AG09319 (cell line): ENCODE measurements around the gene E2F1.

Experiments used
- DNase-seq: peaks from one replicate; pipeline ENCODE4 v3.0.0-alpha.2; 2010; ENCODE audit warnings: low read depth; ENCODE audit errors: extremely low read depth
- TF ChIP-seq, protein P1 (sequence below): IDR thresholded peaks from 2 replicates; pipeline ENCODE4 v1.5.1; 2011; ENCODE audit warnings: low read depth, mild to moderate bottlenecking, inconsistent platforms, low read length, moderate library complexity

Gene E2F1

DNA sequence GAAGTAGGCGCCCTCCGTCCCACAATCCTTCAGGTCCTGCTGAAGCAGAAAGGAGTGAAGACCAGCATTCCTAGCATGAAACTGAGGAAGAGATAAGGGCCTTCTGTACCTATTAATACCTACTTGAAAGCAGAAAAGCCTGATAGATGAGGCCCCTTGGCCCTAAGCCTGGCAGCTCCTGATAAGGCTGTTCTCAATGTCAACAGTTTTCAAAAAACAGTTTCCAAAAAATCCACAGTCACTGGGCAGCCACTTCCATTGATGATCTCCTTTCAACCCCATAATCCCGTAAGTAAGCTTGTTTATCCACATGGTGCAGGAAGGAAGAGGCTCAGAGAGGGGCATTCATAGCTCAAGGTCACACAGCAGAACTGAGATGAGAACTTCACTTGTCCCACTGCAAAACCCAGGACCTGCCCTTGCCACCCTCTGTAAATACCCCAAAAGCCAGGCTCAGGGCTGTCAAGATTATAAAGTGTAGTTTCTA lies 2.8 kb upstream of the E2F1 start:
- DNase-seq: no peak
- TF ChIP-seq, protein P1, sequence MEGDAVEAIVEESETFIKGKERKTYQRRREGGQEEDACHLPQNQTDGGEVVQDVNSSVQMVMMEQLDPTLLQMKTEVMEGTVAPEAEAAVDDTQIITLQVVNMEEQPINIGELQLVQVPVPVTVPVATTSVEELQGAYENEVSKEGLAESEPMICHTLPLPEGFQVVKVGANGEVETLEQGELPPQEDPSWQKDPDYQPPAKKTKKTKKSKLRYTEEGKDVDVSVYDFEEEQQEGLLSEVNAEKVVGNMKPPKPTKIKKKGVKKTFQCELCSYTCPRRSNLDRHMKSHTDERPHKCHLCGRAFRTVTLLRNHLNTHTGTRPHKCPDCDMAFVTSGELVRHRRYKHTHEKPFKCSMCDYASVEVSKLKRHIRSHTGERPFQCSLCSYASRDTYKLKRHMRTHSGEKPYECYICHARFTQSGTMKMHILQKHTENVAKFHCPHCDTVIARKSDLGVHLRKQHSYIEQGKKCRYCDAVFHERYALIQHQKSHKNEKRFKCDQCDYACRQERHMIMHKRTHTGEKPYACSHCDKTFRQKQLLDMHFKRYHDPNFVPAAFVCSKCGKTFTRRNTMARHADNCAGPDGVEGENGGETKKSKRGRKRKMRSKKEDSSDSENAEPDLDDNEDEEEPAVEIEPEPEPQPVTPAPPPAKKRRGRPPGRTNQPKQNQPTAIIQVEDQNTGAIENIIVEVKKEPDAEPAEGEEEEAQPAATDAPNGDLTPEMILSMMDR: no peak

DNA sequence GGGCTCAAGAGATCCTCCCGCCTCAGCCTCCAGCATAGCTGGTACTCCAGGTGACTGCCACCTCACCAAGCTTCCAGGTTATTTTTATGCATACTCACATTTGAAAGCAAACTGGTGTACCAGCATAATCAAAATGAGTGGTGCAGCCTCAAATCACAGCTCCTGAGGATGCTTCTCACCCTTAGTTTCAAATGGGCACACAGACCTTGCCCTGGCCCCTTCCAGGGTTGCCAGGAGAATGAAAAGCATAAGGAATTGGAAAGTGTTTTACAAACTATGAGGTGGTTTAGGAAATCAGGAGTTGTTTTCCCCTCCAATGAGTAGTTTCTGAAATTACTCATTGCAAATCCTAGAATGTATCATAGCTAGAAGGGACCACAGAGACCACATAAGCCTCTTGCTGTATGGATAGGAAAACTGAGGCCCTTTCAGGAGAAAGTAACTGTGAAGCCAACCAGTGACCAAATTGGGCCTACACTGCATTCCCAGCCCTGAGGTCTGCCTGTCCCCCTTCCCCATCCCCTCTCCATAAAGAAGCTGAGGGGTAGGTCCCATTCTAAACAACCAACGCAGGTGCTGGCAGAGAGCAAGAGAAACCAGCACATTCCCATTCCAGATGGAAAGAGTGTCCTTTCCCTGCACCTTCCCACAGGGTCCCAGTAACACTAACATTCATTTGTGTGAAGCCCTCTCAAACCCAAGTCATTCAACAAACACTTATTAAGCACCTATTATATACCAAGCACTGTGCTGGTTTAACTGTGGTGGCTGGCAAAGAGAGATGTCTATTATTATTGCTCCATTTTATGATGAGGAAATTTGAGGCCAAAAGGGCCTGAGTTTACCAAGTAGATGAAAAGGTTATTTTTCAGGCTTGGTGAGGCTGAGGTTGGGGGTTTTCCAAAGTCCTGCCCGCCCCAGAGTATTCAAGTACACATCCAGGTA lies 2.1 kb upstream of the E2F1 start:
- DNase-seq: no peak
- TF ChIP-seq, protein P1: no peak

DNA sequence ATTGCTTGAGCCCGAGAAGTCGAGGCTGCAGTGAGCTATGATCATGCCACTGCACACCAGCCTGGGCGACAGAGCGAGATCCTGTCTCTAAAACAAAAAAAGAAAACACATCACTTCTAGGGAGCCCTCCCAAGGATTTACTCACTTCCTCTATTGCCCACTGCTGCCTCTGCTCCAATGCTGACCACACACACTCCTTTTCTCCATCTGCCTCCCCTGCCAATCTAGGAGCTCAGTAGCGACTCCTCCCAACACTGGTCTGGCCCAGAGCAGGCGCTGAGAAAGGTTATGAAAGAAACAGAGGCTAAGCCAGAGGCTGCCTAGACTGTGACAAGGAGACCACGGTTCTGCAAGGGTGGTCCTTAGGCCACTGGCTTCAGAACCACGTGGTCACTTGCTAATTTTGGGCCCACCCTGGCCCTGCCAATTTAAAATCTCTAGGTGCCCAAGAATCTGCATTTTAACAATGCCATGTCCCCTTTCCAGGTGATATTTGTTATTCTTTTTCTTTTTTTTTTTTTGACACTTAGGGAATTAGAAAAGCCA lies 1.3 kb upstream of the E2F1 start:
- TF ChIP-seq, protein P1: no peak
- DNase-seq: no peak

DNA sequence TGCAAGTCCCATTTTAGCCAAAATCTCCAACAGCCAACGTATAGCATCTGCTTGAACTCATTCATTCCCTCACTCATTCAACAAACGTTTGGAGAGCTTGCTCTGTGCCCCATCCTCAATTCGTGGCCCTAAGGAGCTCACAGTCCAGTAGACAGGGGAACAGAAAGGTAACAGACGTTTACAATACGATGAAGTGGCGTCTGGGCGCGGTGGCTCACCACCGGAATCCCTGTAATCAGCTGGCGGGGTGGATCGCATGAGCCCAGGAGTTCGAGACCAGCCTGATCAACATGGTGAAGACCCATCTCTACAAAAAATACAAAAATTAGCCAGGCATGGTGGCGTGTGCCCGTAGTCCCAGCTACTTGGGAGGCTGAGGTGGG lies 790 bp upstream of the E2F1 start:
- DNase-seq: no peak
- TF ChIP-seq, protein P1: no peak

DNA sequence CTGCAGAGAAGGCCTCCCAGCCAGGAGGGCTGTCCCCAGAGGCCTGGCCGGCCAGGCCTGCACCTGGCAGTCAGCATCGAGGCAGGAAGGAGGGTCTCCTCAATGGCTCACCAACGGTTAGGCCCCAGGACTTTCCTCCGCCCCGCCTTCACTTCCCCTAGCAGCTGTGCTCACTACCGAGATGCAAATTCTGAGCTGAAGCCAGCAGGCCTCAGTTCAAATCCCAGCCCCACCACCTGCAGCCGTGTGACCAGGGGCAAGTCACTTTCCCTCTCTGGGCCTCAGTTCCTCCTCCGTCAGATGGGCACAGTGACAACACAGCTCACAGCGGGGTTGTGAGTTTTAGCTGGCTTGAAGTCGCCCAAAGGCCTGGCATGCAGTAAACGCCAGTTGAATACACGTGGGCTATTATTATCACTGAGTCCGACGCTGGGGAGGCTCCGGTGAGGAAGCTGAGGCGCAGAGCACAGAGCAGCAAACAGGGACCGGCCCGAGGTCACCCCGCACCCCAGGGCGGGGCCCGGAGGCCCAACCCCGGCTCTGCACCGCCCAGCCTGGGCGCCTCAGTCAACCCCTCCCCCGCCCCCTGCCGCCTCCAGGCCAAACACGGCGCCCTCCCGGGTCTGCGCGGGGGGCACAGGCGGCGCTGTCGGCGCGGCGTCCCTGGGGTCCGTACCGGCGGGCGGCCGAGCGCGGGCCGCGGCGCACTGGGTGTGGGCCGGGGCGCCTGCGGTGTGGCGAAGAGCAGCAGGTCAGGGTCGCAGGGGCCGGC lies 671 bp downstream of the E2F1 start:
- TF ChIP-seq, protein P1: no peak
- no peak for DNase-seq

DNA sequence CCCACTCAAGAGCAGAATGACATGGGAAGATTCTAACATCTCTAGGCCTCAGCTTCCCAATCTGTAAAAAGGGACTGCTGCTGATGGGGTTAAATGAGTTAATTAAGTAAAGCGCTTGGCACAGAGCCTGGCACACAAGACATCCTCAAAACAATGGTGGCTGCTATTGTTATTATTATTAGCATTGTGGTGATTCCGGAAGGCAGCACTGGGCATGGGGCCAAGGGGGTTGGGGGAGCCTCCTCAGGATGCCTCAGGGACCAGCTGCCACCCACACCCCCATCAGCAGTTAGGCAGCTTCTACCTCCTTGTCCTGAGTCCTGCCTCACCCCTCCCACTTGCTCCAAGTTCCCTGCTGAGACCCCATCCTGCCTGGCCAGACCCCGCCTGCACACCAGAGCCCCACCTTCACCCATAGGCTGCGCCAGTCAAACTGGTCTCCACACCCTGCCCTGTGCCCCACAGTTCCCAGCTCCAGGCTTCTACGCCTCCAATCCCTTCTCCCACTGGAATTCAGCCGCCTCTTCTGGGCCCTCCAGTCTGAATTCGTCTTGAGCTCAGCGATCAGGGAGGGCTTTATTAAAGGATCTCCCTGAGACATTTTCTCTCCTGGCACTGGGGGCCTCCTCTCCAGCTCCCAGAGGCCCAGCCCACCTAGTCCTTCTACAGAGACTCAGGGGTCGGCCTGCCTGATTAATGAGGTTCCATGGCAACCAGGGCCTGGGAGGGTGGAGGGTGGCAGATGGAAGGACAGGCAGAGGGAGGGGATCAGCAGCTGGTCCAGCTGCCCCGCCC lies 1.5 kb downstream of the E2F1 start:
- TF ChIP-seq, protein P1: no peak
- no peak for DNase-seq
